Measurements from ENCODE around the gene ADAMTS2.
"Not testable (repeated sequence)": the region's sequence is repeated elsewhere in the genome, so short reads cannot be mapped to it uniquely, and the experiment has no call there.

Gene ADAMTS2

DNA sequence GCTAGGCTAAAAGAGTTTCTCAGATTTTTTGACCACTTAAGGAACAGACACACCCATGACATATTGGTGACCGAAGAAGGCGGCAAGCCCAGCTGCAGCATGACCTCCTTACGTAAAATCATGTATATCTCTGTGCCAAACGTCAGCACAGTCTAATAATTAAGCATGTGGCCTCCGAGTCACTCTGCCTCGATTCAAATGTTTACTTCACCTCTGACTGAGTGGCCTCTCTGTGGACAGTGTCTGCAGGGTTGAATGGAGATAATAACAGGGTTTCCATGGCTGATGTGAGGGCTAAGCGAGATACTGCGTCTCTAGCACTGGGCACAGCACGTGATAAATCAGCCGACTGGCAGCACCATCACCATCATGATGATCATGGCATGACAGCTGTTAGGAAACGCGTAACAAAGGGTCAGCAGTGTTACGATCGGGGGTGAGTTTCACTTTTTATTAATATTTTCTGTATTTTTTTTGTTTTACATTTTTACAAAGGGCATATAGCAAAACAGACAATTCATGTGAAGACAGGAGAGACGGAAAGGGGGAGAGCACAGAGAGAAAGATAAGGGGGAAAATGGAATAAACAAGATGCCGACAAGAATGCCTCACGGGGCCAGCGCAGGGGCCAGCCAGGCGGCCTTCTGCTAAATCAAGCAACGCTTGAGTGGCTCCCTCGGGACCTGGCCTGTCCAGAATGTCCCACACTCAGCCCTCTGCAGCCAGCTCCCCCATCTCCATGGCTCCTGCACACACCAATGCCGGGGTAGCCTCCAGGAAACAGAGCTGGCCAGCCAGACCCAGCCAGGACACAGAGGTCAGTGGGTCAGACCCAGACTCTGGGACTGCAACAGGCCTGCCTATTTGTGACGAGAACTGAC, 60.3 kb downstream of the ADAMTS2 start:
- DNase-seq (ENCODE audit: extremely low spot score), result no peak

GRCh38 chr5:179283908-179284307, 61.4 kb downstream of the ADAMTS2 start:
- POLR2A ChIA-PET; DNase-seq (ENCODE audit: extremely low spot score); CTCF ChIA-PET: not testable (repeated sequence)

More for the DNA sequence above, 60.3 kb downstream of the ADAMTS2 start:
- no peak for TF ChIP-seq CTCF (IDR thresholded peaks at IDR 0.05; ENCODE audit: control extremely low read depth, extremely low read depth, low read depth, missing control alignments)
- POLR2A ChIA-PET, result no interaction called here
- CTCF ChIA-PET, result no interaction called here

- ChIA-PET POLR2A (no interaction called here), CTCF (no interaction called here)
- no peak for DNase-seq (ENCODE audit: extremely low spot score)
- no peak for TF ChIP-seq CTCF (IDR thresholded peaks at IDR 0.05; ENCODE audit: control extremely low read depth, extremely low read depth, low read depth, missing control alignments)
These were observed 63.6 kb downstream of the ADAMTS2 start for GRCh38 chr5:179281694-179282093.

GRCh38 chr5:179280095-179280490, 65.2 kb downstream of the ADAMTS2 start:
- ChIA-PET POLR2A (no interaction called here), CTCF (no interaction called here)
- no peak for DNase-seq (ENCODE audit: extremely low spot score)
- no peak for TF ChIP-seq CTCF (IDR thresholded peaks at IDR 0.05; ENCODE audit: control extremely low read depth, extremely low read depth, low read depth, missing control alignments)

DNA sequence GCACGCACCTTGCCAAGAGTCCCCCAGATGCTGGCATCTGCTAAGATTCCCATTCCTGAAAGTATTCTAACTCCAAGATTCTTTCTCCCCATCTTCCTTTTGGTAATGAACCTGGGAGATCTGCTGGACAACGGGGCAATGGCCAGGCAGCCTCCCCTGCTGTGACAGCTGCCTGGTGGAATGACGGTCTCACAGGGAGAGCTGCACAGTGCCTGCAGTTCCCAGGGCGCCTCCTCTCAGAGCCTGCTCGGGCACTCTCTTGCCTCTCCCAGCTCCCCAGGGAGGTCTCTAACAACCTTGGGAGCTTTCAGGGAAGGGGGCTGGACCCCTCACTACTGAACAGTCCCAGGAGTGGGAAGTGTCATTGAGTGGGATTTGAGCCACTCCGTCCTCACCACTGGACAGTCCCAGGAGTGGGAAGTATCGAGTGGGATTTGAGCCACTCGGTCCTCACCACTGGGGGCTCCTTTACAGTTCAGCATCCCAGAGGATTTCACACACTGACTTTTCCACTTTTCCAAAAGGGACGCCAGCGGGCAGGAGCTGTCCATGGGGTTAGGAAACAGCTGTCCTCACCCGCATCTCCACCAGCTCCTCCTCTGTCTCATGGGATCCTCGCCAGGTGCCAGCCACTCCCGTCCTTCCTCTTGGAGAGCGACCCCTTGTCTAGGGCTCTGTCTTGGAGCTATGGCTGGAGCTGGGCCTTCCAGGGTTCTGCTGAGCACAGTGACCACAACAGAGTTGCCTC, 65.7 kb downstream of the ADAMTS2 start:
- ChIA-PET POLR2A (no interaction called here), CTCF (no interaction called here)
- DNase-seq (ENCODE audit: extremely low spot score), result no peak
- TF ChIP-seq CTCF (IDR thresholded peaks at IDR 0.05; ENCODE audit: control extremely low read depth, extremely low read depth, low read depth, missing control alignments), result no peak

DNA sequence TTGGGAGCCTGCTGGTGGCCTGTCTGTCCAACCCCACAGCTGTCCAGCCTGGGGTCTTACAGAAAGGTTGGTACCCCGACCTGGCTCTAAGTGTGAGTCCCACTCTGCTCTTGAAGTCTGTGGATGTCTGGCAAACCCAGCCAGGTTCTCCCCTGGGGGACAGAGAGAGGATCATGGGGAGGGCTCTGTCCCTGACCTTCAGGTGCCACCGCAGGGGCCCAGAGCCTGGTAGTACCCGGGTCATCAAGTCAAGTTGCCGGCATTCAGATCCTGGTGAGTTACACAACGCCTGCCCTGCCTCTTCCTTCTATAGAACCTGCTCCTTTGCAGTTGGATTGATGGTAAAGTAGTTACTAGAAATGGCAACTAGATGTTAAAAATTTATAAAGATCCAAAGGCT, 66.7 kb downstream of the ADAMTS2 start:
- TF ChIP-seq CTCF (IDR thresholded peaks at IDR 0.05; ENCODE audit: control extremely low read depth, extremely low read depth, low read depth, missing control alignments), result no peak
- DNase-seq (ENCODE audit: extremely low spot score), result no peak
- ChIA-PET POLR2A (no interaction called here), CTCF (no interaction called here)

DNA sequence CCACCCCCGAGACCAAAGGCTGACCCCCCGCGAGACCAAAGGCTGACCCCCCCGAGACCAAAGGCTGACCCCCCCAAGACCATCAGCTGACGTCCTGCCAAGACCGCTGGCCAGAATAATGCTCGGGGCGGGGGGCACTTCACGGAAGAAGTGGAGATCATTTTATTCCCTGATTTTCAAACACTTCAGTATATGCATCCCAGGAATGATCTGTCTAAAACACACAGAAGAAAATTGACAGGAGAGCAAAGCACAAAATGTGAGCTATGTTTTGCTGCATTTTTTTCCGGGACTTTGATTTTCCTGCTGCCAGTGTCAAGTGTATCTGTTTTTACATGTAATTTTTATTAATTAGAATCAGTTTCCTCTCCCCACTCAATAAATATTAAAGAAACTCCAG, 67.1 kb downstream of the ADAMTS2 start:
- no peak for DNase-seq (ENCODE audit: extremely low spot score)
- CTCF ChIA-PET, result no interaction called here
- TF ChIP-seq CTCF (IDR thresholded peaks at IDR 0.05; ENCODE audit: control extremely low read depth, extremely low read depth, low read depth, missing control alignments), result no peak
- POLR2A ChIA-PET, result no interaction called here
